ENCODE results near the gene SAC3D1. TPM values are rescaled to one million over a fixed set of nuclear protein-coding genes. Genes with fewer than 3 reads are reported as not detected.

Gene SAC3D1
- total RNA-seq, 1 experiment from 2014 or later, result 55.6 TPM

DNA sequence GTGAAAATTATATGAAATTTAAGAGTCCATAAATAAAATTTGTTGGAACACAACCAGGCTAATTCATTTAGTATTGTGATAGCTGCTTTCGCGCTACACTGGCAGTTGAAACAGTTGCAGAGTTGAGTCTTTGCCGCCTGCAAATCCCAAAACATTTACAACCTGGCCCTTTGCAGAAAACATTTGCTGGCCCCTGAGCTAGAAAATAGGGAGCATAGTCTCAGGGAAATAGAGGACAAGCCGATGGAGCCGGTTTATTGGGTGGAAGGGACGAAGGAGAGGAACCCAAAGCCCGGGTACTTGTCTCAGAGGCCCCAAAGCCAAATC is 527 bp upstream of the SAC3D1 start:
- no peak for ATAC-seq
- ChIA-PET POLR2A (interaction anchor here (0.6 kb wide), 1 partner anchor 58 kb away, joined by 3 read pairs; no protein-coding TSS in a partner anchor), CTCF (no interaction called here)

DNA sequence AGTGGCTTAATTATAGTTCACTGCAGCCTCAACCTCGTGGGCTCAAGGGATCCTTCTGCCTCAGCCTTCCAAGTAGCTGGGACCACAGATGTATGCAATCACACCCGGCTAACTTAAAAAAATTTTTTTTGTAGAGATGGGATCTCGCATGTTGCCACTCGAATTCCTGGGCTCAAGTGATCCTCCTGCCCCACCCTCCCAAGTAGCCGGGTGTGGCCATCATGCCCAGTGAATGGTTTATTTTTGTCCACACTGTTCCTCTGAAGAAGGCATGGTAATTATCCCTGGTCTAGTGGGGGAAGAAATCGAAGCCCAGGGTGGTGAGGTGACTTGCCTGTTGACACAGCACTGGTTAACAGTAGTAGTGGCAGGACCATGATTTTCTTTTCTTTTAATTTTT is 1.9 kb downstream of the SAC3D1 start:
- H3K27me3 ChIP-seq (ENCODE audit: control insufficient read depth, insufficient read depth, low read length), result no peaks in the 10 kb centered on the region
- H3K36me3 ChIP-seq (ENCODE audit: control insufficient read depth, insufficient read depth, low read length), result no peaks in the 10 kb centered on the region
- no peak for DNase-seq (ENCODE audit: low read depth, low spot score)
- H3K9me3 ChIP-seq (ENCODE audit: control insufficient read depth, insufficient read depth, low read depth, low read length), result no peaks in the 10 kb centered on the region
- intact Hi-C loops (cut with micrococcal nuclease; ENCODE audit: unreplicated experiment) (no loop called here), in situ Hi-C loops (cut with HindIII; ENCODE audit: low pct_unique_long_range_greater_than_20kb, low sequenced_read_pairs) (no loop called here)
- ATAC-seq, result no peak
- H3K27ac ChIP-seq (ENCODE audit: low read length), result peak overlapping the region; percentile 45
- peaks cover 16% of the 10 kb centered on the region for H3K4me1 ChIP-seq (ENCODE audit: control insufficient read depth, insufficient read depth, low read length)
- ChIA-PET CTCF (no interaction called here), POLR2A (no interaction called here)
- TF ChIP-seq, protein P1, sequence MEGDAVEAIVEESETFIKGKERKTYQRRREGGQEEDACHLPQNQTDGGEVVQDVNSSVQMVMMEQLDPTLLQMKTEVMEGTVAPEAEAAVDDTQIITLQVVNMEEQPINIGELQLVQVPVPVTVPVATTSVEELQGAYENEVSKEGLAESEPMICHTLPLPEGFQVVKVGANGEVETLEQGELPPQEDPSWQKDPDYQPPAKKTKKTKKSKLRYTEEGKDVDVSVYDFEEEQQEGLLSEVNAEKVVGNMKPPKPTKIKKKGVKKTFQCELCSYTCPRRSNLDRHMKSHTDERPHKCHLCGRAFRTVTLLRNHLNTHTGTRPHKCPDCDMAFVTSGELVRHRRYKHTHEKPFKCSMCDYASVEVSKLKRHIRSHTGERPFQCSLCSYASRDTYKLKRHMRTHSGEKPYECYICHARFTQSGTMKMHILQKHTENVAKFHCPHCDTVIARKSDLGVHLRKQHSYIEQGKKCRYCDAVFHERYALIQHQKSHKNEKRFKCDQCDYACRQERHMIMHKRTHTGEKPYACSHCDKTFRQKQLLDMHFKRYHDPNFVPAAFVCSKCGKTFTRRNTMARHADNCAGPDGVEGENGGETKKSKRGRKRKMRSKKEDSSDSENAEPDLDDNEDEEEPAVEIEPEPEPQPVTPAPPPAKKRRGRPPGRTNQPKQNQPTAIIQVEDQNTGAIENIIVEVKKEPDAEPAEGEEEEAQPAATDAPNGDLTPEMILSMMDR (IDR thresholded peaks at IDR 0.05), result no peak
- TF ChIP-seq, protein P2, sequence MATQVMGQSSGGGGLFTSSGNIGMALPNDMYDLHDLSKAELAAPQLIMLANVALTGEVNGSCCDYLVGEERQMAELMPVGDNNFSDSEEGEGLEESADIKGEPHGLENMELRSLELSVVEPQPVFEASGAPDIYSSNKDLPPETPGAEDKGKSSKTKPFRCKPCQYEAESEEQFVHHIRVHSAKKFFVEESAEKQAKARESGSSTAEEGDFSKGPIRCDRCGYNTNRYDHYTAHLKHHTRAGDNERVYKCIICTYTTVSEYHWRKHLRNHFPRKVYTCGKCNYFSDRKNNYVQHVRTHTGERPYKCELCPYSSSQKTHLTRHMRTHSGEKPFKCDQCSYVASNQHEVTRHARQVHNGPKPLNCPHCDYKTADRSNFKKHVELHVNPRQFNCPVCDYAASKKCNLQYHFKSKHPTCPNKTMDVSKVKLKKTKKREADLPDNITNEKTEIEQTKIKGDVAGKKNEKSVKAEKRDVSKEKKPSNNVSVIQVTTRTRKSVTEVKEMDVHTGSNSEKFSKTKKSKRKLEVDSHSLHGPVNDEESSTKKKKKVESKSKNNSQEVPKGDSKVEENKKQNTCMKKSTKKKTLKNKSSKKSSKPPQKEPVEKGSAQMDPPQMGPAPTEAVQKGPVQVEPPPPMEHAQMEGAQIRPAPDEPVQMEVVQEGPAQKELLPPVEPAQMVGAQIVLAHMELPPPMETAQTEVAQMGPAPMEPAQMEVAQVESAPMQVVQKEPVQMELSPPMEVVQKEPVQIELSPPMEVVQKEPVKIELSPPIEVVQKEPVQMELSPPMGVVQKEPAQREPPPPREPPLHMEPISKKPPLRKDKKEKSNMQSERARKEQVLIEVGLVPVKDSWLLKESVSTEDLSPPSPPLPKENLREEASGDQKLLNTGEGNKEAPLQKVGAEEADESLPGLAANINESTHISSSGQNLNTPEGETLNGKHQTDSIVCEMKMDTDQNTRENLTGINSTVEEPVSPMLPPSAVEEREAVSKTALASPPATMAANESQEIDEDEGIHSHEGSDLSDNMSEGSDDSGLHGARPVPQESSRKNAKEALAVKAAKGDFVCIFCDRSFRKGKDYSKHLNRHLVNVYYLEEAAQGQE (IDR thresholded peaks at IDR 0.05; ENCODE audit: insufficient read depth in 1 of 2, low read depth in 2 of 2, low read length in 1 of 2), result no peak
- no peak for TF ChIP-seq TCF7L2 (IDR thresholded peaks at IDR 0.05; ENCODE audit: low read depth, low read length)
- TF ChIP-seq SIN3A (IDR thresholded peaks at IDR 0.05; ENCODE audit: borderline replicate concordance, insufficient read depth, low read depth, low read length), result no peak
- TF ChIP-seq POLR2AphosphoS5 (IDR thresholded peaks at IDR 0.05; ENCODE audit: low read depth, low read length), result no peak
- H3K4me3 ChIP-seq (ENCODE audit: low read depth in 2 of 2, low read length in 2 of 2), result no peak overlapping the region
- no TSS peak for BruUV-seq (replicated peaks)

More for the DNA sequence above, 527 bp upstream of the SAC3D1 start:
- TF ChIP-seq POLR2AphosphoS5 (IDR thresholded peaks at IDR 0.05; ENCODE audit: low read depth, low read length) (no peak), SIN3A (IDR thresholded peaks at IDR 0.05; ENCODE audit: borderline replicate concordance, insufficient read depth, low read depth, low read length) (no peak), TCF7L2 (IDR thresholded peaks at IDR 0.05; ENCODE audit: low read depth, low read length) (no peak)
- TF ChIP-seq, protein P2 (IDR thresholded peaks at IDR 0.05; ENCODE audit: insufficient read depth in 1 of 2, low read depth in 2 of 2, low read length in 1 of 2), result no peak
- TF ChIP-seq, protein P1 (IDR thresholded peaks at IDR 0.05), result no peak
- H3K4me3 ChIP-seq (ENCODE audit: low read depth in 2 of 2, low read length in 2 of 2), result peak overlapping the region; percentile 60 to 82
- intact Hi-C loops (cut with micrococcal nuclease; ENCODE audit: unreplicated experiment), result no loop called here
- H3K4me1 ChIP-seq (ENCODE audit: control insufficient read depth, insufficient read depth, low read length), result peaks cover 16% of the 10 kb centered on the region
- in situ Hi-C loops (cut with HindIII; ENCODE audit: low pct_unique_long_range_greater_than_20kb, low sequenced_read_pairs), result no loop called here
- H3K9me3 ChIP-seq (ENCODE audit: control insufficient read depth, insufficient read depth, low read depth, low read length), result no peaks in the 10 kb centered on the region
- H3K27me3 ChIP-seq (ENCODE audit: control insufficient read depth, insufficient read depth, low read length), result no peaks in the 10 kb centered on the region
- BruUV-seq (replicated peaks), result no TSS peak
- no peak for DNase-seq (ENCODE audit: low read depth, low spot score)
- no peaks in the 10 kb centered on the region for H3K36me3 ChIP-seq (ENCODE audit: control insufficient read depth, insufficient read depth, low read length)
- peak overlapping the region; percentile 93 for H3K27ac ChIP-seq (ENCODE audit: low read length)

Data from Panc1 (cell line).